Measurements from ENCODE around the gene TGFA.

DNA sequence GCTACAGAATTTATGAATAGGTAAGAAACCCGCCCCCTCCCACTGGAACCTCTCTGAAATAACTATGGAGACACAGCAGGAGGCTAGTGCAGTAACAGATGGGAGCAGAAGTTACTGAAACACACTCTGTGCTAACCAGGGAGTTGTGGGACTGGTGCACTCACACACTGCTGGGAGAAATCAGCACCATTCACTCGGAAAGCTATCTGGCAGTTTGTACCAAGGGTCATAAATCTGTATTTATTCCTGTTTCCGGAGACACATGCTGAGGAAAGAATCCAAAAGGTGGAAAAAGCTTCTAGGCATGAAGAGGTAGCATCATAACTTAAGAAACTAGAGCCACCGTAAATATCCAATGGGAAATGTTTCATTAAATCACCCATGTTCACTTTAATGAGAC lies 39.9 kb downstream of the TGFA start:
- TF ChIP-seq CTCF (conservative IDR thresholded peaks at IDR 0.05 in 1 of 2, IDR thresholded peaks at IDR 0.05 in 1 of 2; ENCODE audit: low read depth in 1 of 2, low read length in 2 of 2) (no peak), EZH2 (IDR thresholded peaks at IDR 0.05; ENCODE audit: low read length, missing control alignments) (no peak)

Data from fibroblast of lung (primary cell).